Activated T-helper 1 cell treated with anti-CD3 and anti-CD28 coated beads, Interleukin-12 subunit alpha, Interleukin-12 subunit beta, Interleukin-2, Interleukin-4 antibody, amounts not matched to agents 30 ng/mL and 10 ng/mL and 1 ng/mL, durations not matched to agents 14 hours and 24 hours and 36 hours (primary cell): ENCODE results near the gene CCDC116. TPM values are rescaled to one million over a fixed set of nuclear protein-coding genes. Genes with fewer than 3 reads are reported as not detected.

ENCODE experiments used
- DNase-seq: peaks from one replicate; pipeline ENCODE4 v3.0.0; 2021; ENCODE audit warnings: low spot score
- H3K27ac Mint-ChIP-seq: one replicate; pipeline ENCODE4 v1.8.0; 2021; ENCODE audit warnings: mild to moderate bottlenecking, mixed read lengths
- H3K27me3 Mint-ChIP-seq: one replicate; pipeline ENCODE4 v1.8.0; 2022; ENCODE audit warnings: mild to moderate bottlenecking, moderate library complexity, mixed read lengths; ENCODE audit not compliant: insufficient read depth
- H3K36me3 Mint-ChIP-seq: one replicate; pipeline ENCODE4 v1.8.0; 2021; ENCODE audit warnings: low read depth, mixed read lengths
- H3K4me1 Mint-ChIP-seq: one replicate; pipeline ENCODE4 v1.8.0; 2021; ENCODE audit warnings: low read depth, mixed read lengths
- H3K4me3 Mint-ChIP-seq: one replicate; pipeline ENCODE4 v1.8.0; 2021; ENCODE audit warnings: mild to moderate bottlenecking, moderate library complexity, mixed read lengths
- H3K9me3 Mint-ChIP-seq: one replicate; pipeline ENCODE4 v1.8.0; 2021; ENCODE audit warnings: mixed read lengths
- intact Hi-C: fragments of 100-400 bp; cut with micrococcal nuclease; formaldehyde crosslinking; loops from one replicate; pipeline ENCODE4 v1.15.1; 2024
- total RNA-seq: library from RNA; stranded (reverse); gene quantifications from 2 replicates; pipeline ENCODE4 v1.2.3, GENCODE V29; 2022

CCDC116 gene
- total RNA-seq, 1 donor from 2014 or later: 0.73 TPM

DNA sequence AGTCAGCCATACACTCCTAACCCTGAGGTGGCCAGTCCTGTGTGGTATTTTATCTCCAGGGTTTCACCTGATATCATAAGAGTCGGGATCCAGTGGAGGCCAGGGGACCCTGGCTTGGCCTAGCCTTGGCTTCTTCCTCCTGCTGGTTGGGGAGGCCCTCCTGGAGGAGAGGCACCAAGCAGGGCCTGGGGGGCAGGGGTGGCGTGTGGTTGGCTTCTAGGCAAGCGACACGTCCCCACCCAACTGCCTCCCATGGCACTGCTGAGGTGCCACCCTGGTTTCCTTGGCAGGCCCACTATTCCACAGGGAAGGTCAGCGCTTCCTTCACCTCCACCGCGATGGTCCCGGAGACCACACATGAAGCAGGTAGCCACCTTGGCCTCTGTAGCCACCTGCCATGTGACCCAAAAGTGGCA lies 53.6 kb downstream of the CCDC116 start:
- no peak for DNase-seq
- Mint-ChIP-seq H3K27ac (no peak overlapping the region), H3K27me3 (no peaks in the 10 kb centered on the region), H3K9me3 (no peaks in the 10 kb centered on the region), H3K4me3 (no peak overlapping the region), H3K36me3 (peaks cover 19% of the 10 kb centered on the region), H3K4me1 (peaks cover 12% of the 10 kb centered on the region)
- intact Hi-C loops: no loop called here

Other genes starting within 250 kb of the CCDC116 start
- 0.16 TPM in 1 of 2 replicates, not detected in the other for gene RIMBP3B, start 249.0 kb upstream of the CCDC116 start, total RNA-seq
- 5.7 and 6.2 TPM in 2 replicates for gene HIC2, start 215.4 kb upstream of the CCDC116 start, total RNA-seq
- 0.59 and 0.67 TPM in 2 replicates for gene TMEM191C, start 165.4 kb upstream of the CCDC116 start, total RNA-seq
- 0.32 and 0.34 TPM in 2 replicates for gene RIMBP3C, start 81.3 kb upstream of the CCDC116 start, total RNA-seq
- gene UBE2L3, start 65.0 kb upstream of the CCDC116 start, total RNA-seq: 58.3 and 62.4 TPM in 2 replicates
- gene YDJC, start 2.7 kb upstream of the CCDC116 start, total RNA-seq: 51.7 and 51.8 TPM in 2 replicates
- 98.8 and 100 TPM in 2 replicates for gene SDF2L1, start 9.5 kb downstream of the CCDC116 start, total RNA-seq
- 53.1 and 53.3 TPM in 2 replicates for gene PPIL2, start 33.3 kb downstream of the CCDC116 start, total RNA-seq
- 0.34 and 0.71 TPM in 2 replicates for gene YPEL1, start 103.0 kb downstream of the CCDC116 start, total RNA-seq
- gene MAPK1, start 234.9 kb downstream of the CCDC116 start, total RNA-seq: 80.2 and 91.3 TPM in 2 replicates